ENCODE data around the gene CYTL1.
"Not testable (repeated sequence)": the region's sequence is repeated elsewhere in the genome, so short reads cannot be mapped to it uniquely, and the experiment has no call there.

Gene CYTL1

GRCh38 chr4:5019274-5019673 is at the start of gene CYTL1:
CYTL1 (minus strand) TSS chr4:5019458; CDS start chr4:5019445, 13 bp downstream.
- TF ChIP-seq CTCF (IDR thresholded peaks at IDR 0.05; ENCODE audit: extremely low read depth, insufficient read depth, missing control alignments): no peak
- no peak for DNase-seq (ENCODE audit: low spot score)
- in situ Hi-C loops (cut with MboI; ENCODE audit: low pct_unique_long_range_greater_than_20kb, low sequenced_read_pairs, unreplicated experiment): no loop called here

GRCh38 chr4:5067908-5068307 is 48.6 kb upstream of the CYTL1 start:
- no peak for DNase-seq (ENCODE audit: low spot score)
- in situ Hi-C loops (cut with MboI; ENCODE audit: low pct_unique_long_range_greater_than_20kb, low sequenced_read_pairs, unreplicated experiment): loop anchor here (25.0 kb wide), 1 partner anchor 744 kb away; no protein-coding TSS in a partner anchor
- no peak for TF ChIP-seq CTCF (IDR thresholded peaks at IDR 0.05; ENCODE audit: extremely low read depth, insufficient read depth, missing control alignments)

- in situ Hi-C loops (cut with MboI; ENCODE audit: low pct_unique_long_range_greater_than_20kb, low sequenced_read_pairs, unreplicated experiment): loop anchor here (25.0 kb wide), 1 partner anchor 745 kb away; no protein-coding TSS in a partner anchor
- DNase-seq (ENCODE audit: low spot score): not testable (repeated sequence)
Measured at GRCh38 chr4:5066968-5067367, 47.7 kb upstream of the CYTL1 start.

GRCh38 chr4:5066101-5066500 is 46.8 kb upstream of the CYTL1 start:
- no peak for DNase-seq (ENCODE audit: low spot score)
- in situ Hi-C loops (cut with MboI; ENCODE audit: low pct_unique_long_range_greater_than_20kb, low sequenced_read_pairs, unreplicated experiment): loop anchor here (25.0 kb wide), 1 partner anchor 746 kb away; no protein-coding TSS in a partner anchor
- TF ChIP-seq CTCF (IDR thresholded peaks at IDR 0.05; ENCODE audit: extremely low read depth, insufficient read depth, missing control alignments): no peak

GRCh38 chr4:5055411-5055810 is 36.2 kb upstream of the CYTL1 start:
- DNase-seq (ENCODE audit: low spot score): no peak
- in situ Hi-C loops (cut with MboI; ENCODE audit: low pct_unique_long_range_greater_than_20kb, low sequenced_read_pairs, unreplicated experiment): loop anchor here (25.0 kb wide), 1 partner anchor 757 kb away; no protein-coding TSS in a partner anchor
- TF ChIP-seq CTCF (IDR thresholded peaks at IDR 0.05; ENCODE audit: extremely low read depth, insufficient read depth, missing control alignments): no peak

GRCh38 chr4:5054532-5054931 is 35.3 kb upstream of the CYTL1 start:
- no peak for TF ChIP-seq CTCF (IDR thresholded peaks at IDR 0.05; ENCODE audit: extremely low read depth, insufficient read depth, missing control alignments)
- in situ Hi-C loops (cut with MboI; ENCODE audit: low pct_unique_long_range_greater_than_20kb, low sequenced_read_pairs, unreplicated experiment): loop anchor here (25.0 kb wide), 1 partner anchor 758 kb away; no protein-coding TSS in a partner anchor

GRCh38 chr4:5052726-5053425 is 33.6 kb upstream of the CYTL1 start:
- in situ Hi-C loops (cut with MboI; ENCODE audit: low pct_unique_long_range_greater_than_20kb, low sequenced_read_pairs, unreplicated experiment): loop anchor here (25.0 kb wide), 1 partner anchor 759 kb away; no protein-coding TSS in a partner anchor
- DNase-seq (ENCODE audit: low spot score): no peak
- TF ChIP-seq CTCF (IDR thresholded peaks at IDR 0.05; ENCODE audit: extremely low read depth, insufficient read depth, missing control alignments): no peak

More at GRCh38 chr4:5054532-5054931, 35.3 kb upstream of the CYTL1 start:
- no peak for DNase-seq (ENCODE audit: low spot score)
